Esophagus squamous epithelium (tissue), 4 donors: Measurements from ENCODE around the gene MRPL45.

Experiments used
- CTCF ChIP-seq, 6 experiments: fragments of 450-650 bp in 4 of 6; fragments of 200-600 bp in 2 of 6; sonication (generic) in 2 of 6; IDR thresholded peaks; one replicate each; pipeline ENCODE4 v1.5.1; 2016 to 2019; ENCODE audit warnings: antibody characterized with exemption in 6 of 6, mild to moderate bottlenecking in 4 of 6, moderate library complexity in 4 of 6
- POLR2A ChIP-seq, 4 donors: fragments of 450-650 bp; IDR thresholded peaks; one replicate each; pipeline ENCODE4 v1.6.1; 2017; ENCODE audit warnings: antibody characterized with exemption in 4 of 4, mild to moderate bottlenecking in 4 of 4, moderate library complexity in 3 of 4

GRCh38 chr17:38324772-38325171 is 27.8 kb downstream of the MRPL45 start:
- TF ChIP-seq CTCF (IDR thresholded peaks at IDR 0.05): no peak
- no peak for TF ChIP-seq POLR2A (IDR thresholded peaks at IDR 0.05)
